Ramos (cell line): ENCODE measurements around the gene PREX1.

Experiments used
- in situ Hi-C: fragments of 300-500 bp; cut with MboI; formaldehyde crosslinking; loops from one replicate; pipeline ENCODE4 v1.14.3; 2022; ENCODE audit warnings: low sequenced_read_pairs; ENCODE audit not compliant: unreplicated experiment

Gene PREX1

GRCh38 chr20:48669946-48670605 lies 157.7 kb downstream of the PREX1 start:
- in situ Hi-C loops: no loop called here

- in situ Hi-C loops: no loop called here
These were observed 159.3 kb downstream of the PREX1 start for GRCh38 chr20:48668451-48668946.

DNA sequence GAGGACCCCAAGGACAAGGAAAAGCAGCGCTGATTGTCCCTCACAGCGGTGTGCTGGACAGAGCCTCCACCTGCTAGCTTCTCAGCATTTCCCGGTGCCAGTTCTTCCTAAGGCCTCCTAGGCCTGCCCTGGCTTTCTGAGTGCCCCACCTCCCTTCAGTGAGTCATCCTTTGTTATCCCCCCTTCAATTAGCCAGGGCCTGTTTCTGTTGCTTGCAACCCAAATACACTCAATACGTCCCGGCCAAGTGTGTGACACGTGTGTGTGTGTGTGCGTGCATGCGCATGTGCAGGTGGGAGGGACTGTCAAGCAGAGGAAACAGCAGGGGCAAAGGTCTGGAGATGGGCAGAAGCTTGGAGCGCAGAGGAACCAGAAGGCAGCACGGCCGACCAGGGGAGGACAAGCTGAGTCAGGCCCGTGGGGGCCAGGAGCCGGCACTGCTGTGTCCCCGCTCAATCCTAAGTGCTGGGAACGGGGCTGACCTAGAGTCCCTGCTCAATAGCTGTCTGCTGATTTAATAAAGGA lies 159.8 kb downstream of the PREX1 start:
- in situ Hi-C loops: no loop called here

DNA sequence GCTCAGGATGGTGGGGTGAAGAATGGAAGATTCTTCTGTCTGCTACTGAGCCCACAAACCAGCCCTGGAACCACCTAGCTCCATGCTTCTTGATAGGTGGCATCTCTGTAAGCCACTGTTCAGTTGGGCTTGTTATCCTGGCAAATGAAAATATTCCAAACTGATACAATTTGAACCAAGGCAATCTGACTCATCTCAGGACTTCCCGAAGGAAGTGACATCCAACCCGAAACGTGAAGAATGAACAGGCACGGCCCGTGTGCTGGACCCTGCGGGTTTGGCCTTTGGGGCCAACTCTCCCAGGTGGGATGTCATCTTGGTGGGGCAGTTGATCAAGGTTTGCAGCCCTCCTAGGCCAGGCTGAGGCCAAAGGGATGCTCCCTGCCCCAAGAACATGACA lies 160.3 kb downstream of the PREX1 start:
- in situ Hi-C loops: no loop called here

DNA sequence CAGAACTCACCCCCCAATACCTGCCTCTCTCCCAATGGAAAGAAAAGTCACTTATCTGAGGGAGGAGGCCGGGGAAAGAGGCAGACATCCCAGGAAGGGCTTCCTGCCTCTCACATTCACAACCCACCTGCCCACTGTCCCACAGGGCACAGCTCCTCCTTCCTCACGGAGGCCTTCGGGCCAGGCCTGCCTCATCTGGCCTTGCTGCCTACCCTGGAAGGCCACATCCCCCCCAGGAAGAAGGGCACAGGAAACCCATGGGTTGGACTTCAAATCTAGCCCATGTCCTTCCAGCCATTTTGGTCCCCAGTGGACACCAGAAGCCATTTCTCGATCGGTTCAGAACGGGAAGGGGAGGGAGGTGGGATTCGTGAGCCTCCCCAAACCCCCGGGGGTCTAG lies 162.0 kb downstream of the PREX1 start:
- in situ Hi-C loops: no loop called here

- in situ Hi-C loops: no loop called here
These were observed 165.1 kb downstream of the PREX1 start for GRCh38 chr20:48662711-48663110.

GRCh38 chr20:48661575-48662455 lies 166.0 kb downstream of the PREX1 start:
- in situ Hi-C loops: no loop called here

DNA sequence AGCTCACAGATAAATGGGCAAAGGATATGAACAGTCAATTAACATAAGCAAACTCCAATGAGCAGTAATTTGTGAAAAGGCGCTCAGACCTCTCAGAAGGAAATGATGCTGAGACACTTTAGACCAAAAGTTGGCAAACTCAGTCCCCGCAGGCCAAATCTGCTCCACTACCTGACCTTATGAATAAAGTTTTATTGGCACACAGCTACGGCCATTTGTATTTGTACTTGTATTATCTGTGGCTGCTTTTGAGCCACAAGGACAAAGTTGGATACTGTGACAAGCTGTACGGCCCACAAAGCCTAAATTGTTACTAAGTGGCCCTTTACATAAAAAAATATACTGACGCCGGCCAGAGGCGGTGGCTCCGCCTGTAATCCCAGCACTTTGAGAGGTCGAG lies 167.0 kb downstream of the PREX1 start:
- in situ Hi-C loops: no loop called here

DNA sequence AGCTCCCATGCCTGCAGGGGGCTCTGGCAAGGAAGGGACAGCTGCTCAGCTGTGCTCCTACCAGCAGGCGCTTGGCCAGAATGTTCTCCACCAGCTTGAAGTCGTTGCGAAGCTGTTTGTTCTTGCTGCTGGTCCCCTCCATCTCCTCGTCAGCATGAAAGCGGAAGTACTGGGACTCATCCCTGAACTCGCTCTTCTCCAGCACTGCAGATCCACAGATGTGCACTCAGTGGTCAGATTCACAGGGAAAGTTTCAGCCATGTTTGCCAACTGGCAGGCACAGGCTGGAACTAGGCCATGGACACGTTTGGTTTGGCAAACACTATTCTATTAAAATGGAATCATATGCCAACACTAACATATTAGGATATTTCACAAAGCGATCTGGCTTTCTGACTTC lies 167.9 kb downstream of the PREX1 start:
- in situ Hi-C loops: loop anchor here (5.0 kb wide), 1 partner anchor 247 kb away; no protein-coding TSS in a partner anchor

DNA sequence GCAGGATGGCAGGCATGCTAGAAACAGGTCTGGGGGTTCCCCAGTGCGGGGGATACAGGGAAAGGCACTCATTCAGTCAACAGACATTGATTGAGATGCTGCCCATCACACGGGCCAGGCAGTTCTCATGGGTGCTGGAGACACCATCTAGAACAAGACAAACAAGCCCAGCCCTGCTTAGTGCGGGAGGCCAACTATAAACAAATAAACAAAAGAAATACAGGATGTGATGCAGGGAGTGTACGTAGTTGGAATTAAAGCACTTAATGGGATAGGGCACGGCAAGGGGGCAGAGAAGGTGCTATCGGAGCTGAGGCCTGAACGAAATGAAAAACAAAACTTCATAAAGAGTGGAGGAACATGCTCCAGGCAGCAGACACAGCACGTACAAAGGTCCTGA lies 169.3 kb downstream of the PREX1 start:
- in situ Hi-C loops: loop anchor here (5.0 kb wide), 1 partner anchor 249 kb away; no protein-coding TSS in a partner anchor

DNA sequence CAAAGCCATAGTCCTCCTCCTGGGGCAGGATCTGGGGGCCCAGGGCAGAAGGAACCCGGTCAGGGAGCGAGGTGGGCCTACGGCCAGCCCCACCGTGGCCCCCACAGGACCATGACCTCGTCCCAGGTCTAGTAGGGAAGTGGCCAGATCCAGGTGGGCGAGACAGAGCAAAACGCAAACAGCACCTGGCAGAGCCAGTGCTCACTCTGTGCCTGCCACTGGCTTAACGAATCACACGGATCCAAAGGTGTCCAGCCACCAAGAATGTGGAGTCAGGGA lies 169.7 kb downstream of the PREX1 start:
- in situ Hi-C loops: loop anchor here (5.0 kb wide), 1 partner anchor 249 kb away; no protein-coding TSS in a partner anchor

- in situ Hi-C loops: loop anchor here (5.0 kb wide), 1 partner anchor 250 kb away; no protein-coding TSS in a partner anchor
These were observed 170.2 kb downstream of the PREX1 start for GRCh38 chr20:48657426-48658197.

DNA sequence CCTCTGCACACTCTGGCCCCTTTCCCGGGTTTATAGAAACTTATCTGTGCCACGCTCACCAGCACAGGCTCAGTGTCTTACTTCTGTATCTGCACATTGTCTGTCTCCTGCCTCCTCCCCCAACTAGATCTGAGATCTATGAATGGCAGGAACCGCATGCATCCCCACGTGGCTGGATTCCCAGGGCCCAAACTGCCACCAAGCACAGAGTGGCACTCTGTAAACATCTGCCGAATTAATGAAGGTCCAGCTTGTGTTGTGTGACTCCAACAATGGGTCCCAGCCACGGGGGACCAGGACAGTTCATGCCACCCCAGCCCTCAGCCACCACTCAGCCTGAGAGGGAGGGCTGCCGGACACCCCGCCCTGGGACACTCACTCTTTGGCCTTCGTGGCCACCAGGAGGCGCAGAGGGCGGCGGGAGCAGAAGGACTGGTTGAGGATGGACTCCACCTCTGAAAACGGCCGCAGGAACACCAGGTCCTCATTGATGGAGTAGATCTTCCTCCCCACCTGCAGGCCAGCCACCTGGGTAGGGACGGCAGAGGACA lies 171.1 kb downstream of the PREX1 start:
- in situ Hi-C loops: loop anchor here (5.0 kb wide), 1 partner anchor 251 kb away; no protein-coding TSS in a partner anchor

DNA sequence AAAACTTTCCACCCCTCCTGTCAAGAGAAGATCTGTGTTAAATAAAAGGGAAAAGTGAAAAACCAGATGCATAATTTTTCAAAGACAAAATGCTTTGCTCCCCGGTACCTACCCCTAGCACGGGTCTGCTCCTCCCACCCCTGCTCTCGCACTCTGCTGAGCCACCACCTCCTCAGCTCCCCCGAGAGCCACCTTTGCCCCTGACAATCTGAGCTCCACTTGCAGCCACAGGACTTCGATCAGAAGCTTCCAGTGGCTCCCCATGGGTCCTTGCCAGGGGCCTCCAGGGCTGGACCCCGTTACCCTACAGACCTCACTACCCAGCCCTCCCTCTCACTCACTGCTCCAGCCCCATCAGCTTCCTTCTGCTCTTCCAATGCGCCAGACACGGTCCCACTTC lies 171.7 kb downstream of the PREX1 start:
- in situ Hi-C loops: loop anchor here (5.0 kb wide), 1 partner anchor 251 kb away; no protein-coding TSS in a partner anchor

DNA sequence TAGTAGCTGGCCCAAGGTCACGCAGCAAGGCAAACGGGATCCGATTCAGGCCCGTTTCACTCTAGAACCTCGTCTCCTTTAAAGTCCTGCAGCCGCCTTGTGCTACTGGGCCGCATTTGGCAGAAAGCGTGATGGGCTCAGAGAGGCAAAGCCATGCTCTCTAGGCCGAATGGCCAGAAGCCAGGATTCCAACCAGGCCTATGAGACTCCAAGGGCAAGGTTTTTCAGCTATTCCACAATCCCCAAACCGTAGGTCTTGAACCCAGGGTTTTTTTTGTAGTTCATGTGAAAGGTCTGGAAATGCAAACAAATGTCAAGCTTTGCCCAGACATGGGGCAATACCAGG lies 174.1 kb downstream of the PREX1 start:
- in situ Hi-C loops: no loop called here

GRCh38 chr20:48652961-48653705 lies 174.7 kb downstream of the PREX1 start:
- in situ Hi-C loops: no loop called here

GRCh38 chr20:48651960-48652359 lies 175.8 kb downstream of the PREX1 start:
- in situ Hi-C loops: no loop called here

- in situ Hi-C loops: no loop called here
These were observed 176.5 kb downstream of the PREX1 start for GRCh38 chr20:48651271-48651670.

GRCh38 chr20:48649868-48650267 lies 177.9 kb downstream of the PREX1 start:
- in situ Hi-C loops: no loop called here
